ENCODE data around the gene GTF2F1. TPM values are rescaled to one million over a fixed set of nuclear protein-coding genes. Genes with fewer than 3 reads are reported as not detected.
A peak's percentile ranks its signal among the peaks of the same experiment; 100 is the strongest.

GTF2F1 gene
- total RNA-seq, 1 experiment from 2014 or later = 67.2 TPM

GRCh38 chr19:6333439-6333838 is 59.5 kb downstream of the GTF2F1 start, which contains the start of gene ACER1:
ACER1 (minus strand) TSS chr19:6333612; CDS start chr19:6333551, 61 bp downstream.
- 0 out of 7 replicates have a peak within 1 kb of the TSS, but pooled peaks of 1 of the 3 experiments have one; percentile 15 for H3K27ac Mint-ChIP-seq
- no peak within 1 kb of the TSS for H3K4me3 Mint-ChIP-seq
- no CpG with 5 or more reads among the region's 17 CpGs for WGBS (ENCODE audit: extremely low coverage, insufficient read length, low lambda C conversion rate)
- Histone ChIP-seq H3K23ac (ENCODE audit: insufficient read length, low read depth, low read length) (no peak within 1 kb of the TSS), H2BK20ac (ENCODE audit: low read depth, low read length, poor library complexity, severe bottlenecking) (no peak within 1 kb of the TSS), H3K79me2 (ENCODE audit: insufficient read depth, low read length) (no peaks in the 10 kb centered on the region), H4K8ac (replicated peaks; ENCODE audit: insufficient read length, low read depth, low read length) (no peak within 1 kb of the TSS), H3K9me3 (ENCODE audit: control insufficient read depth, low read depth, low read length) (no peaks in the 10 kb centered on the region), H4K5ac (ENCODE audit: insufficient read length, low read depth, low read length) (no peak within 1 kb of the TSS), H3K4ac (ENCODE audit: low read depth, low read length) (no peak within 1 kb of the TSS), H3K18ac (ENCODE audit: insufficient read length, low read depth, low read length) (no peak within 1 kb of the TSS), H2AFZ (ENCODE audit: low read length) (no peak within 1 kb of the TSS), H2BK120ac (ENCODE audit: low read depth, low read length, poor library complexity, severe bottlenecking) (no peak within 1 kb of the TSS), H3K14ac (ENCODE audit: insufficient read depth, low read length) (no peak within 1 kb of the TSS), H3K27ac (ENCODE audit: insufficient read length, low read depth, low read length) (no peak within 1 kb of the TSS), H2BK15ac (ENCODE audit: low read depth, low read length) (no peak within 1 kb of the TSS), H2BK5ac (ENCODE audit: insufficient read length, low read length) (no peak within 1 kb of the TSS), H2AK5ac (ENCODE audit: insufficient read length, low read length) (no peak within 1 kb of the TSS), H3T11ph (ENCODE audit: low read length) (no peak within 1 kb of the TSS), H3K9ac (ENCODE audit: extremely low read depth, insufficient read length, low read length) (no peak within 1 kb of the TSS), H3K4me2 (ENCODE audit: insufficient read depth, insufficient read length, low read length) (no peak within 1 kb of the TSS), H4K91ac (ENCODE audit: insufficient read length, low read depth, low read length) (no peak within 1 kb of the TSS), H3K27me3 (ENCODE audit: insufficient read depth, low read length) (no peaks in the 10 kb centered on the region), H3K79me1 (ENCODE audit: insufficient read depth, low read depth, low read length, poor library complexity, severe bottlenecking) (no peaks in the 10 kb centered on the region), H3K4me1 (ENCODE audit: insufficient read depth, low read length) (no peaks in the 10 kb centered on the region), H3K56ac (ENCODE audit: insufficient read length, low read depth, low read length) (no peak within 1 kb of the TSS), H3K23me2 (ENCODE audit: insufficient read length, low read depth, low read length, poor library complexity, severe bottlenecking) (no peaks in the 10 kb centered on the region), H4K20me1 (ENCODE audit: control insufficient read depth, insufficient read depth, insufficient read length) (no peaks in the 10 kb centered on the region), H2BK12ac (ENCODE audit: insufficient read length, low read depth, low read length) (no peak within 1 kb of the TSS)
- H3K4me1 Mint-ChIP-seq = no peaks in the 10 kb centered on the region
- H3K36me3 Mint-ChIP-seq (ENCODE audit: insufficient read depth in 1 of 3, low read depth in 3 of 3) = no peaks in the 10 kb centered on the region
- DNase-seq = no peak
- no peaks in the 10 kb centered on the region; the same call in 1 of the 2 replicates for H3K27me3 Mint-ChIP-seq (ENCODE audit: low read depth)
- no peak for TF ChIP-seq CTCF (conservative IDR thresholded peaks at IDR 0.05)
- H3K9me3 Mint-ChIP-seq = peaks cover 0 to 5% of the 10 kb centered on the region in 2 experiments; a peak in 1 of 5 replicates

Small RNA genes within 50 kb of the gene (microRNA-seq; reads per million reads assigned to microRNA genes)
- gene MIR3940 (ENCODE audit: borderline microRNAs expressed) = 10.8 reads per million, percentile 48 among the genes with 10 or more reads in this experiment
- gene MIR6790 (ENCODE audit: borderline microRNAs expressed) = not detected
- not detected for gene MIR6885 (ENCODE audit: borderline microRNAs expressed)

Other genes starting within 250 kb of the GTF2F1 start
- gene MLLT1, start 113.2 kb downstream of the GTF2F1 start, total RNA-seq (2021) = 54.9 and 56.9 TPM in 2 replicates
- gene ACER1, start 59.6 kb downstream of the GTF2F1 start, total RNA-seq (2021) = not detected in 2 replicates
- gene CLPP, start 31.6 kb downstream of the GTF2F1 start, total RNA-seq (2021) = 91.6 and 94.3 TPM in 2 replicates
- 81.6 and 85.7 TPM in 2 replicates for gene ALKBH7, start 20.4 kb downstream of the GTF2F1 start, total RNA-seq (2021)
- gene PSPN, start 17.2 kb downstream of the GTF2F1 start, total RNA-seq (2021) = 2.1 and 2.4 TPM in 2 replicates
- gene KHSRP, start 31.6 kb upstream of the GTF2F1 start, total RNA-seq (2021) = 602 and 626 TPM in 2 replicates
- 0.20 and 0.42 TPM in 2 replicates for gene SLC25A41, start 40.6 kb upstream of the GTF2F1 start, total RNA-seq (2021)
- gene SLC25A23, start 66.6 kb upstream of the GTF2F1 start, total RNA-seq (2021) = 35.0 and 42.9 TPM in 2 replicates
- gene CRB3, start 71.1 kb upstream of the GTF2F1 start, total RNA-seq (2021) = 31.4 and 32.1 TPM in 2 replicates
- gene DENND1C, start 88.6 kb upstream of the GTF2F1 start, total RNA-seq (2021) = 2.4 TPM in 2 replicates
- 19.5 and 20.3 TPM in 2 replicates for gene TUBB4A, start 109.1 kb upstream of the GTF2F1 start, total RNA-seq (2021)
- gene TNFSF9, start 137.9 kb upstream of the GTF2F1 start, total RNA-seq (2021) = 1.9 and 2.1 TPM in 2 replicates
- gene CD70, start 198.0 kb upstream of the GTF2F1 start, total RNA-seq (2021) = 1.2 and 1.3 TPM in 2 replicates